K562 (cell line): ENCODE measurements around the gene PRDX1. TPM values are rescaled to one million over a fixed set of nuclear protein-coding genes. Genes with fewer than 3 reads are reported as not detected.

Experiments used
- ESRRB ChIP-seq: fragments of 250-450 bp; sonication (Bioruptor Pico); IDR thresholded peaks from 2 replicates; pipeline ENCODE4 v1.5.0; 2020; ENCODE audit warnings: mild to moderate bottlenecking, moderate library complexity, borderline replicate concordance
- FOXP1 ChIP-seq: sonication (generic); formaldehyde crosslinking; IDR thresholded peaks from 2 replicates; pipeline ENCODE4 v1.8.0; 2022; ENCODE audit warnings: mild to moderate bottlenecking, missing genetic modification reagents
- HMG20B ChIP-seq: fragments of 250-450 bp; sonication (Bioruptor Pico); IDR thresholded peaks from 2 replicates; pipeline ENCODE4 v1.5.0; 2021; ENCODE audit warnings: mild to moderate bottlenecking
- NCOA2 ChIP-seq, 2 experiments: fragments of 450-650 bp; IDR thresholded peaks; 2 replicates each; pipeline ENCODE4 v1.6.1; 2018; ENCODE audit warnings: mild to moderate bottlenecking in 2 of 2, moderate library complexity in 1 of 2; ENCODE audit not compliant: partially characterized antibody in 2 of 2
- PTRF ChIP-seq: fragments of 450-650 bp; IDR thresholded peaks from 2 replicates; pipeline ENCODE4 v1.6.1; 2016; ENCODE audit warnings: mild to moderate bottlenecking, missing genetic modification characterization, missing compliant biosample characterization
- SRF ChIP-seq, 2 experiments: fragments of 250-450, 450-650 bp in 1 of 2; sonication (Bioruptor Pico) in 1 of 2; sonication (generic) in 1 of 2; formaldehyde crosslinking; IDR thresholded peaks; 2 replicates each; pipeline versions ENCODE4 v1.5.0 to v1.5.1; 2020 to 2022; ENCODE audit warnings: mild to moderate bottlenecking in 1 of 2, missing genetic modification reagents in 1 of 2
- ZNF518B ChIP-seq: fragments of 250-450 bp; sonication (Bioruptor Pico); IDR thresholded peaks from 2 replicates; pipeline ENCODE4 v1.5.0; 2021; ENCODE audit warnings: mild to moderate bottlenecking, moderate library complexity
- polyA plus RNA-seq, 8 experiments: library from polyadenylated mRNA; depleted of rRNA in 4 of 8; stranded (reverse) in 5 of 8; unstranded in 3 of 8; fragments of >200 nt; fragmentation: Nextera tagmentation in 2 of 8; fragmentation: Illumina TruSeq in 1 of 8; extraction: Ambion mirVana in 2 of 8; extraction: Trizol in 1 of 8; gene quantifications; 2 replicates each; pipeline versions ENCODE4 v1.2.1 to v1.2.3, GENCODE V29; 2011 to 2014; ENCODE audit warnings: inconsistent platforms in 1 of 8, missing spikeins in 1 of 8
- total RNA-seq, 7 experiments: library from RNA; depleted of rRNA in 6 of 7; stranded (reverse); fragments of >200 nt in 6 of 7; fragmentation: Illumina TruSeq in 2 of 7; extraction: Trizol in 2 of 7; gene quantifications; 2 replicates each; pipeline versions ENCODE4 v1.2.1 to v1.2.3, GENCODE V29; 2011 to 2021; ENCODE audit warnings: low replicate concordance in 1 of 7
- TF ChIP-seq, protein P1 (sequence below): fragments of 250-450 bp; sonication (Bioruptor Pico); IDR thresholded peaks from 2 replicates; pipeline ENCODE4 v1.4.0; 2020
- TF ChIP-seq, protein P2 (sequence below): sonication (generic); formaldehyde crosslinking; IDR thresholded peaks from 2 replicates; pipeline ENCODE4 v1.8.1; 2023; ENCODE audit warnings: missing genetic modification reagents, mild to moderate bottlenecking, borderline replicate concordance
- TF ChIP-seq, protein P3 (sequence below): fragments of 250-450 bp; sonication (Bioruptor Pico); IDR thresholded peaks from 2 replicates; pipeline ENCODE4 v1.8.0; 2021; ENCODE audit warnings: mild to moderate bottlenecking, moderate library complexity

Gene PRDX1
- total and polyA plus RNA-seq, 9 of the 15 experiments (the other 6 are each of a cell fraction or from before 2014, with no cell fraction given): 748 to 2,388 (median 1,045) TPM

GRCh38 chr1:45535988-45536766, 14.5 kb upstream of the PRDX1 start (continued):
- TF ChIP-seq, protein P1, sequence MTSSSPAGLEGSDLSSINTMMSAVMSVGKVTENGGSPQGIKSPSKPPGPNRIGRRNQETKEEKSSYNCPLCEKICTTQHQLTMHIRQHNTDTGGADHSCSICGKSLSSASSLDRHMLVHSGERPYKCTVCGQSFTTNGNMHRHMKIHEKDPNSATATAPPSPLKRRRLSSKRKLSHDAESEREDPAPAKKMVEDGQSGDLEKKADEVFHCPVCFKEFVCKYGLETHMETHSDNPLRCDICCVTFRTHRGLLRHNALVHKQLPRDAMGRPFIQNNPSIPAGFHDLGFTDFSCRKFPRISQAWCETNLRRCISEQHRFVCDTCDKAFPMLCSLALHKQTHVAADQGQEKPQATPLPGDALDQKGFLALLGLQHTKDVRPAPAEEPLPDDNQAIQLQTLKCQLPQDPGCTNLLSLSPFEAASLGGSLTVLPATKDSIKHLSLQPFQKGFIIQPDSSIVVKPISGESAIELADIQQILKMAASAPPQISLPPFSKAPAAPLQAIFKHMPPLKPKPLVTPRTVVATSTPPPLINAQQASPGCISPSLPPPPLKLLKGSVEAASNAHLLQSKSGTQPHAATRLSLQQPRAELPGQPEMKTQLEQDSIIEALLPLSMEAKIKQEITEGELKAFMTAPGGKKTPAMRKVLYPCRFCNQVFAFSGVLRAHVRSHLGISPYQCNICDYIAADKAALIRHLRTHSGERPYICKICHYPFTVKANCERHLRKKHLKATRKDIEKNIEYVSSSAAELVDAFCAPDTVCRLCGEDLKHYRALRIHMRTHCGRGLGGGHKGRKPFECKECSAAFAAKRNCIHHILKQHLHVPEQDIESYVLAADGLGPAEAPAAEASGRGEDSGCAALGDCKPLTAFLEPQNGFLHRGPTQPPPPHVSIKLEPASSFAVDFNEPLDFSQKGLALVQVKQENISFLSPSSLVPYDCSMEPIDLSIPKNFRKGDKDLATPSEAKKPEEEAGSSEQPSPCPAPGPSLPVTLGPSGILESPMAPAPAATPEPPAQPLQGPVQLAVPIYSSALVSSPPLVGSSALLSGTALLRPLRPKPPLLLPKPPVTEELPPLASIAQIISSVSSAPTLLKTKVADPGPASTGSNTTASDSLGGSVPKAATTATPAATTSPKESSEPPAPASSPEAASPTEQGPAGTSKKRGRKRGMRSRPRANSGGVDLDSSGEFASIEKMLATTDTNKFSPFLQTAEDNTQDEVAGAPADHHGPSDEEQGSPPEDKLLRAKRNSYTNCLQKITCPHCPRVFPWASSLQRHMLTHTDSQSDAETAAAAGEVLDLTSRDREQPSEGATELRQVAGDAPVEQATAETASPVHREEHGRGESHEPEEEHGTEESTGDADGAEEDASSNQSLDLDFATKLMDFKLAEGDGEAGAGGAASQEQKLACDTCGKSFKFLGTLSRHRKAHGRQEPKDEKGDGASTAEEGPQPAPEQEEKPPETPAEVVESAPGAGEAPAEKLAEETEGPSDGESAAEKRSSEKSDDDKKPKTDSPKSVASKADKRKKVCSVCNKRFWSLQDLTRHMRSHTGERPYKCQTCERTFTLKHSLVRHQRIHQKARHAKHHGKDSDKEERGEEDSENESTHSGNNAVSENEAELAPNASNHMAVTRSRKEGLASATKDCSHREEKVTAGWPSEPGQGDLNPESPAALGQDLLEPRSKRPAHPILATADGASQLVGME: no peak
- TF ChIP-seq, protein P2, sequence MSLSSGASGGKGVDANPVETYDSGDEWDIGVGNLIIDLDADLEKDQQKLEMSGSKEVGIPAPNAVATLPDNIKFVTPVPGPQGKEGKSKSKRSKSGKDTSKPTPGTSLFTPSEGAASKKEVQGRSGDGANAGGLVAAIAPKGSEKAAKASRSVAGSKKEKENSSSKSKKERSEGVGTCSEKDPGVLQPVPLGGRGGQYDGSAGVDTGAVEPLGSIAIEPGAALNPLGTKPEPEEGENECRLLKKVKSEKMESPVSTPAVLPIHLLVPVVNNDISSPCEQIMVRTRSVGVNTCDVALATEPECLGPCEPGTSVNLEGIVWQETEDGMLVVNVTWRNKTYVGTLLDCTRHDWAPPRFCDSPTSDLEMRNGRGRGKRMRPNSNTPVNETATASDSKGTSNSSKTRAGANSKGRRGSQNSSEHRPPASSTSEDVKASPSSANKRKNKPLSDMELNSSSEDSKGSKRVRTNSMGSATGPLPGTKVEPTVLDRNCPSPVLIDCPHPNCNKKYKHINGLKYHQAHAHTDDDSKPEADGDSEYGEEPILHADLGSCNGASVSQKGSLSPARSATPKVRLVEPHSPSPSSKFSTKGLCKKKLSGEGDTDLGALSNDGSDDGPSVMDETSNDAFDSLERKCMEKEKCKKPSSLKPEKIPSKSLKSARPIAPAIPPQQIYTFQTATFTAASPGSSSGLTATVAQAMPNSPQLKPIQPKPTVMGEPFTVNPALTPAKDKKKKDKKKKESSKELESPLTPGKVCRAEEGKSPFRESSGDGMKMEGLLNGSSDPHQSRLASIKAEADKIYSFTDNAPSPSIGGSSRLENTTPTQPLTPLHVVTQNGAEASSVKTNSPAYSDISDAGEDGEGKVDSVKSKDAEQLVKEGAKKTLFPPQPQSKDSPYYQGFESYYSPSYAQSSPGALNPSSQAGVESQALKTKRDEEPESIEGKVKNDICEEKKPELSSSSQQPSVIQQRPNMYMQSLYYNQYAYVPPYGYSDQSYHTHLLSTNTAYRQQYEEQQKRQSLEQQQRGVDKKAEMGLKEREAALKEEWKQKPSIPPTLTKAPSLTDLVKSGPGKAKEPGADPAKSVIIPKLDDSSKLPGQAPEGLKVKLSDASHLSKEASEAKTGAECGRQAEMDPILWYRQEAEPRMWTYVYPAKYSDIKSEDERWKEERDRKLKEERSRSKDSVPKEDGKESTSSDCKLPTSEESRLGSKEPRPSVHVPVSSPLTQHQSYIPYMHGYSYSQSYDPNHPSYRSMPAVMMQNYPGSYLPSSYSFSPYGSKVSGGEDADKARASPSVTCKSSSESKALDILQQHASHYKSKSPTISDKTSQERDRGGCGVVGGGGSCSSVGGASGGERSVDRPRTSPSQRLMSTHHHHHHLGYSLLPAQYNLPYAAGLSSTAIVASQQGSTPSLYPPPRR (CRISPR knock-in tag): no peak
- TF ChIP-seq ESRRB (CRISPR knock-in tag): no peak
- TF ChIP-seq NCOA2 (IDR thresholded peaks at IDR 0.05; ENCODE audit: partially characterized antibody in 2 of 2): no peak
- no peak for TF ChIP-seq HMG20B
- no peak for TF ChIP-seq ZNF518B (CRISPR knock-in tag)
- TF ChIP-seq PTRF (tag): no peak
- TF ChIP-seq, protein P3, sequence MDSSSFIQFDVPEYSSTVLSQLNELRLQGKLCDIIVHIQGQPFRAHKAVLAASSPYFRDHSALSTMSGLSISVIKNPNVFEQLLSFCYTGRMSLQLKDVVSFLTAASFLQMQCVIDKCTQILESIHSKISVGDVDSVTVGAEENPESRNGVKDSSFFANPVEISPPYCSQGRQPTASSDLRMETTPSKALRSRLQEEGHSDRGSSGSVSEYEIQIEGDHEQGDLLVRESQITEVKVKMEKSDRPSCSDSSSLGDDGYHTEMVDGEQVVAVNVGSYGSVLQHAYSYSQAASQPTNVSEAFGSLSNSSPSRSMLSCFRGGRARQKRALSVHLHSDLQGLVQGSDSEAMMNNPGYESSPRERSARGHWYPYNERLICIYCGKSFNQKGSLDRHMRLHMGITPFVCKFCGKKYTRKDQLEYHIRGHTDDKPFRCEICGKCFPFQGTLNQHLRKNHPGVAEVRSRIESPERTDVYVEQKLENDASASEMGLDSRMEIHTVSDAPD: no peak
- no peak for TF ChIP-seq SRF (CRISPR knock-in tag; IDR thresholded peaks at IDR 0.05)
- TF ChIP-seq FOXP1 (CRISPR knock-in tag): no peak
